Stimulated activated CD4-positive, alpha-beta T cell treated with anti-CD3 and anti-CD28 coated beads, Interleukin-15, amount 100 ng/mL, for 24 hours (primary cell): Measurements from ENCODE around the gene TSHZ2.
"Not testable (repeated sequence)": the region's sequence is repeated elsewhere in the genome, so short reads cannot be mapped to it uniquely, and the experiment has no call there.

Experiments used
- DNase-seq: peaks from one replicate; pipeline ENCODE4 v3.0.0-alpha.2; 2020

TSHZ2 gene

DNA sequence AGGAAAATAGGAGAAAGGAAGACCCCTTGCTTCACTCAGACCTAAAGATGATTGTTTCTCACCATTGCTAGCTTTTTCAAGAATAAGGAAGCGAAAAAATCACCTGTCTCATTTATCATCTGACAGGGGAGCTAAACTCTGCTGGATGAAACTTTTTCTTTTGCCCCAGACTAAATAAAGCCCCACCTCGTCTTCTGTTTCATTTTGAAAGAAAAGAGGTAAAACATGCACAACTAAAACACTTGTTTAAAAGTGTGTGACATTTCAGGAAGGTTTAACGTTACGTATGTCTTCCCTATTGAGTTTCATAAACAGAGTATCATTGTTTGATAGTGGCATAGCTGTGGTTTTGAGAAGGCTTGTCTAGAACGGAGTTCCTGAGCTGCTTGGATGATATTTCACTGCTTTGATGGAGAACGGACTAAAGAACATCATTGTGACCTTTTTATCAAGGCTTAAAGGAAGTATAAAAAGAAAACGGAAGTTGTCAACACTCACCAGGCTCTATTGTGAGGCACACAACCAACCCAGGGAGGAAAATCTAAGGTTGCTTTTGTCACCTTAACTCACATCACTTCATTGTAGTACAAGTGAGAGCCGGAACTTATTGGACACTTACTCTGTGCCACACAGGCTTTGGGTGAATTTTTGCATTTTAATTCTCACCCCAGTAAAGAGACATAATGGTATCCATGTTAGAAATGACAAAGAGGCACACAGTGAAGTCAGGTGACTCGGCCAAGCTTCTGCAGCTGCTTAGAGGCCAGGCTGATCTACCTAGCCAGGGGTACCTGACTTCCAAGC, 29.5 kb downstream of the TSHZ2 start:
- DNase-seq = peak; percentile 30

DNA sequence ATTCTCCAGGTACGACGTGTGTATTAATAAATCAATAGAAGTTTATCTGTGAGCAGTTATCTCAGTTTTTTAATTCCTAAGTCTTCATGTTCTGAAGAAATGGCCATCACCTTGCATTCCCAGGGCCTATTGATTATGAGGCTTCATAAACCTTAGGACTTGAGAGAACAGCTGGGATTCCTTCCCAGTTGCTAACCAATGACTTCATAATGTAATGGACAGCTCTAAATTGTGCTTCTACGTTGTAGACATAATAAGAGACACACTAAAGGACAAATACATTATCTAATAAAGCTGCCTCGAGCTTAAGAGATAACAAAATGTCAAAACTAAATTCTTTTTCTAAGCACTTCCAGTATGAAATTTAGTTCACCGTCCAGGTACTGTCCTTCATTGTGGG, 30.6 kb downstream of the TSHZ2 start:
- DNase-seq = no peak

DNA sequence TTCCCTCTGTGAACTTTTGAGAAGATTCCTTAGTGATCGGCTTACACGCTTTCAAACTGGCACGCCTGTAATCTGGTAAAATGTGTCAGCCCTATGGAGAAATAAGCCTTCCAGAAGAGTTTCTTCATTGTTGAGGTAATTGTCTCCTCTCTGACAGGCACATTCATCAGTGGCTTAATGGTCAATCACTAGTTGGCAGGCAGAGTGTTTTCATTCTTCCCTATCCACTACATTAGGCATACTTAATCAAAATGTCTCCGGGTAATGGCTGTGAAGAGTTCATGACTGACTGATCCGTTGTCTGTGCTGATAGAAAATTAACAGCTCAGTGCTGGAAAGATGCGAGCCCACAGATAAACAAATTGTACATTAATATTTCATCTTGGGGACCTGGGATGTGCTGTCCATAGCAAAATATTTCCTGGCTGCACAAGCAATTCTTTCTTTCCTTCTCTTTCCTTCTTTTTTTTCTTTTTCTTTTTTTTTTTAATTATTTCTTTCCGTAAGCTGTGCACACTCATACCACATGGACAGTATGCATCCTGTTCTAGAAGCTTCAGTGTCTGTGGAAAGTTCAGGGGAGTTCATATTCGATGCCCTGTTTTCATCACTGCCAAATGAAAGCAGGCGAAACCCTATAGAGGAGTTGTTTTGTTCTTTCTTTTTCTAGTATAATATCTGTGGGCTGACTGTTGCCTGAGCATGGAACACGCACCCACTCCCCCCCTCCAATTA, 31.4 kb downstream of the TSHZ2 start:
- no peak for DNase-seq

DNA sequence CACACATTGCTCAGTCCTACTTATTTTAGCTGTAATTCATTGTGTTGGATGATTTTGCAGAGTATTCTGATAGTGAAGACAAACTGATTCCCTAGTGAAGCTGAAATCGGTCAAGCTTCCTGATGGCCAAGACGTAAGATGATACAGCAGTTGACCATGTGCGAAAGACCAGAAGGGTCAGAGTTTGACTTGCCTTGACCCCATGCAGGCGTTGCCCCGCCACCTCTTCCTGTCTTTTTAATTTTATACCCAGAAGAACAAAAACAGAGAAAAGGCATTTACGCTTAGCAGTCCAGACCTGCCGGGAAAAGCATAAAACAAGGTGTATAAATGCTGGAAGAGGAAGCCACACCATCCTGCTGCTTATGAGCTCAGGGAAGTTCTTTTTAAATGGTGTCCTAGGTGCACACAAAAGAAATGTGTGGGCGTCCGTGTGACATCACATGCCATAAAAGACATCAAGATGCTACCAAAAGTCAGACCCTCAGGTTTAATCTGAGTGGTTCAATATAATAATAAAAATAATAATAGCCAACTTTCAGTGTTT, 32.2 kb downstream of the TSHZ2 start:
- no peak for DNase-seq

DNA sequence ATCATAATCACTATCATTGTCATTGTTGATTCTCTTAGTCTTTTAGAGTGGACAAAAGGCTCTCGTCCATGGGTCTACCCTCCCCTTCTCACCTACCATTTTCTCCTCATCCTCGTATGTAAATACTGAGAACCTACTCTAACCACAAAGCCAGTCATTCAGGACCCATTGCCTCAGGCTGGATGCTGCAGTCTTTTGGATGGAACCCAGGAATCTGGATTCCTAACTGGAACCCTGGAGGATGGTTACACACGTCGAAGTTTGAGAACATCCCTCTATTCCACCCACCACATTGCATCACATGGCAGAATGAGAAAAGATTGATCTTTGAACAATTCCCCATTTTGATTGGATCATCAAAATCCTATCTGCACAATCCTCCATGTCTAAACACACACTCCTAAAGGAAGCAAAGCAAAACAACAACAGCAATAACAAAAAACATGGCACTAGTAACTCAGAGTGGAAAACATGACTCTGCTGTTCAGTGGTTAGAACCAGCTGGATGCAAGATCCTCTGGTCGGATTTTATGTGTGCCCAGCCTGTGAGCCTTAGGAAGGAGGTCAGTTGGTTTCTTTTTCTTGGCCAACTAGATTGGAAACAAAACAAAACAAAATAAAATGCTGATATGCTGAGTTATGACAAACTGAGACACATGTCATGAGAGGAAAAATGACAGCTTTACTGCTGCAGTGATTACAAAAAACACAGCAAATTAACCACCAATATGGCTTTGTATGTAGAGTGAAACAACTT, 38.0 kb downstream of the TSHZ2 start:
- no peak for DNase-seq

DNA sequence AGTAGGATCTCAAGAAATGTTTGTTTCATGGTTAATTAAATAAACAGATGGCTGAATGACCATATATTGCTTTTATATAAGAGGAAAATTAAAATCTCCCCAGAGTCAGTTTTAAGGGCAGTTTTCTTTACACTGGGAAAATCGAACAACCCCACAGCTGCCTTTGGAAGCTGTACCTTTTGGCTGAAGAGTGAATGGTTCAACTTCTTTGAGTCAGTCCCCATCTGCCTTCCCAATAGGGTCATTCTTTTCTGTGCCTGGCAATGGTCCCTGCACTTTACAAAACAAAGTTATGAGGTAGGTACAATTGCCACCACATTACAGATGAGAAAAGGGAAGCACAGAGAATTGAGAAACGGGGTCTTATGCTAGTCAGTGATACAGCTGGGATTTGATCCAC, 39.5 kb downstream of the TSHZ2 start:
- DNase-seq = no peak

DNA sequence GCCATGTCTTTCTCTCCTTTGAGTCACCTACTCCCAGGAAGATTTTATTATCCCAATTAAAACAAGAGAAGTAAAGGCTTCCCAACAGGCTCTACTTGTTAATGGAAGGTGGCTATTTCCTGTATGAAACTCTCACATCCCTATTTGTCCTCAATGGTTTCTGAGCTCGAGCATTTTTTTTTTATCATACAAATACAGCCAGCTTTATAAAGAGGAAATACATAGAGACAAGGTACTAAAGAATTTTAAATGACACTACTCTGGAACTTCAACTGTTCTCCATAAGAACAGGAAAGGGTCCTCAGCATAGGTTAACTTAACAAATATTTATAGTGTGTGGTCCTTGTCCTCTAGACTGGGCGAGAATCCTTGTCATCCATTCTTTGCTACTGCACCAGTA, 41.0 kb downstream of the TSHZ2 start:
- no peak for DNase-seq

DNA sequence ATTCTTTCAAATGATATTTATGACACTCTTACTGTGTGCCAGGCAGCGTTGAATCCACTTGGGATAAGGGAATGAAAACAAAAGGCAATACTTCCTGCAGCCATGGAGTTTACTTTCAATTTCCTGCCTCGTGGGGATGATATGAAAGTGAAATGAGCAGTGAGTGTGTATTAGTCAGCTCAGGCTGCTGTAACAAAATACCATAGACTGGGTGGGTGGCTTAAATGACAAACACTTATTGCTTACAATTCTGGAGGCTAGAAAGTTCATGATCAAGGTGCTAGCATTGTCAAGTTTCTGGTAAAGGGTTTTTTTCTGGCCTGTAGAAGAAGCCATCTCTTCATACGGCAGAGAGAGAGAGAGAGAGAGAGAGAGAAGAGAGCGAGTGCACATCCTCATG, 41.7 kb downstream of the TSHZ2 start:
- DNase-seq = no peak

DNA sequence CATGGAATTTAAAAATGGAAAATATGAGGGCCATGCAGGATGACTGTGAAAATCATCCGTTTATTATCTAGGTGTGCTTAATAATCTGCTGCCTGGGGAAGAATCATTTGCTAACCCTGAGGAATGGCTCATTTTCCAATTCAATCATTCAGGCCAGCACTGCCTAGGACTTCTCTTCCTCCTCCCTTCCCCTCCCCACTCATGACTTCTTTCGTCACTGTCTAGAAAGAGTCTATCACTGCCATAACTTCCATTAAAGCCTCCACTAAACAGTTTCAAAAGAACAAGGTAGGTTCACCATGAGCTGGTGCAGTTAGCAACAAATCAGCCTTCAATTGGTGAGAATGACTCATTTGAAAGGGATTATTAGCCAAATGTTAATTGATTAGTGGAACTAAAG, 43.9 kb downstream of the TSHZ2 start:
- no peak for DNase-seq

DNA sequence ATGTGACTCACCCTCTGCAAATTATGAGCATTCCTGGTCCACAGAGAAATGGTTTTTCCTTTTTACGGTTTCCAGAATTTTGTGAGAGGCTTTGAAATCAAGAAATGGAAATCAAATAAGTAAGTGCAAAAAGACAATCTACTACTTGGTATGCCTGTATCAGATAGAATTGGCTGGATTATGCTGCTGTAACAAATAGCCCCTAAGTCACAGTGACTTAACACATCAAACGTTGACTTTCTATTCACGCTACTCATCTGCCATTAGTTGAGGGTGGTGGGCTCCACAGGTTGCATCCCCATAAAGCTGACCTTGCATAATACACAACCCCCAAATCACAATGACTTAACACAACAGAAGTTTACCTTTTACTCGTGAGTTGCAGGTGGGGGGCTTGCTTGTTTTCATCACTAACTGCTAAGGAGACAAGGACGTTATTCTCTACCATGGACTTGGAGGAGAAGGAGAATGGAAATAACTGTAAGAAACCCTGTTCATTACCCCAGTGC, 44.4 kb downstream of the TSHZ2 start:
- DNase-seq = no peak

DNA sequence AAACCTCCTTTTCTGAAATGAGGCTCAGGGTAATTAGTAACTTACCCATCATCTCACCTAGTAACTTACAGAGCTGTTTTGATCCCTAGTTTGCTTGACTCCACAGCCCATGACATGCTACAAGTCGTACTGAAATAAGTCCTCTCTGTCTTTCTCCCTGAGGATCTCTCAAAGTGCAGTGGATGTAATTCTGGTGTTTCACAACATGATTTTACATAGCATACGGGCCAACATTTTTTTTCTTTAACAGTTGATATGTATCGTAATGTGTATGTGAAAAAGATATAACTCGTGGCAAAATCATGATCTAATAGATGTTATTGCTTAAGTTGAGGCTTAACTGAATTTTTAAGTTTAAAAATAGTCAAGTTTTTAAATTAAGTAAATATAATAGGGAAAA, 45.0 kb downstream of the TSHZ2 start:
- no peak for DNase-seq

DNA sequence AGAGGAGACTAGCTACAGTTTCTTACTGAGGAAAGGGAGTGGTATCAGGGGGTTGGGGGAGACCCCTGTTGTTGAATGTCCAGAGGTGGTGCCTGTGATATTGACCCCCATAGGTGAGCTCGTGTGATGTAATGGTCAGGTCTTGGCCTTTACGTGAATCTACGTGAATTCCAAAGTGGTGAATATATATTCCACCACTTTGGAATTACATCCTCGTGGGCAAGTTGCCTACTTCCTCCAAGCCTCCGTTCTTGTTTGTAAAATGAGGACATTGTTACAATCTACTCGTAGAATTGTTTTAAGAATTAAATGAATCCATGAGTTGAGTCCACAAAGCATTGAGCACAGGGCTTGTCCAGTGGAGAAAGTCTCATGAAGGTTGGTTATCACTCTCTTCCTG, 47.3 kb downstream of the TSHZ2 start:
- DNase-seq = no peak

DNA sequence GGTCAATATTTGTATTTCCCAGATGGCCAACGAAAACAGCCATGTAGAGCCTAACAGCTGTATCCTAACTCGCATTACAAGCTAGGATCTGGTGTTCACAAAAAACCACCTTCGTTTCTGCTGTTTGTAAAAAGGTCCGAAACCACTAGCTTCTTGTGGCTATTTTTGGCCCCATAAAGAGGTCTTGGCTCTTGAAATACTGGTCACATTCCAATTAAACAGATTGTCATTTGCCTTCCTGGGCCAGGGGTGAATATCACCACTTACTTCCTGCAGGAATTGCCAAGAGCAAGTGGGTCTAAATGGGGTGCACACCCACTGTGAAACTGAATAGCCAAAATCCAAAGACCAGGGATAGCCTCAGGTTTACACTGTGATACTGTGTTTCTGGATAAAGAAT, 48.2 kb downstream of the TSHZ2 start:
- no peak for DNase-seq

DNA sequence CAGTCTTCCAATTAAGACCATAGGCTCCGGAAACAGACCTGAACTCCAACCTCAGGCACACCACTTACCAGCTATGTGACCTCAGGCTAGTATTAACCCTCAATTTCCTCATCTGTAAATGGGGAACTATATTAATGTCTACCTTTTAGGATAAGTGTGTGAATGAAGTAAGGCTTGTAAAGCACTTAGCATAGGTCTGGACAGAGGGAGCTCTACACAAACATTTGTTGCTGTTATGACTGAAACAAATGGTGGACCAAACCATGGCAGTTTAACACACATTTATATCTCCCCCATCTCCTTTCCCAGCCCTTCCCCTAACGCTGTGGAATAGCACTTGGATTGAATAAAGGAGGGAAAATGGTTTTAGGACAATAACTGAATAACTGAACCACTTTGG, 48.7 kb downstream of the TSHZ2 start:
- DNase-seq = no peak

DNA sequence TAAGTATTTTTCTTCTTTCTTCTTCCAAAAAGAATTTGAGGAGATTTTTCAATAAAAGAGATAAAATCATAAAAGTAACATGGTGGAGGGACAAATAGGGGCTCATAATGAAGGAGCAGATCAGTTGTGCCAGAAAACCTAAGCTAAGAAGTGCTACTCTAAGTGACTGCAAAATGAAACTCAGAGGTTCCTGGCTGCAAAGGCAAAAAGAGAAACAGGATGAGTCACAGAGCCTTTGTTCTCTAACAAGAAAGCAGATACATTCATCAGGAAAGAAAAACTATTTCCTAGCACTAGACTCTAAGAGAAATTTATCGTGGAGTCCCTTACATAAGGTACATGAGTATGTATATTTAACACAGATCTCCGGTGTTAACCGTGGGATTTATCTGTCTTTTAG, 49.8 kb downstream of the TSHZ2 start:
- peak; percentile 24 for DNase-seq

DNA sequence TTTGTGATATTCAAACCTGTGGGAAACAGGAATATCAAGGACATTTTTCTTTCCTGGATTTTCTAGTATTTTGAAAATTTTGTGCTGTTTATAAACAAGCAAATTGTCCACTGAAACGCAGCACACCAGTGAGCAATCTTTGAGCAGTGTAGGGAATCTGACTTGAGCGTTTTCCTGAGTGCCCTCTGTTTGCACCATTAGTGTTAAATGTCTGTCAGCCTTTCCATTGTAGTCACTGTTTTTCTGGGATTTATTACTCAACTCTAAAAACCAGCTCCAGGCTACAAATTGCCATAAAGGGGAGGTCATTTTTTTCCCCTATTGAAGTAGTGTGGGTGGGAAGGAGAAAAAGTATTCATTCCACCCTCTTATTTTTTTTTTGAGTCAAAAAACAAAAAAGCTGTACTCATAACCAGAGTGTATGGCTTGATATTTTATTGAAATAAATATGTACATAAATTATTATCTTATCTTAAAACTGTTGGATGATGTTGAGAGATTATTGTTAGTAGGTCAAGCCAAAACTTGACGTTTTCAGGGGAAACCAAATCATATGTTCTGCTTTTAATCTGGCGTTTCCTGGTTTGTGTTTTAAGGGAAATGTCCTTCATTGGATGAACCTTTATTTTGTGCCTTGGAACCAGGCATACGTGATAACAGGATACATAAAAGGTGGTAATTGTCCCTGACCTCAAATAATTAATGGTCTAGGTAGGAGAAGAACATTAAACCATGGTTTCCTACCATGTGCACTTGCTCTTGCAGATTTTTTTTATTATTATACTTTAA, 51.8 kb downstream of the TSHZ2 start:
- DNase-seq = no peak

DNA sequence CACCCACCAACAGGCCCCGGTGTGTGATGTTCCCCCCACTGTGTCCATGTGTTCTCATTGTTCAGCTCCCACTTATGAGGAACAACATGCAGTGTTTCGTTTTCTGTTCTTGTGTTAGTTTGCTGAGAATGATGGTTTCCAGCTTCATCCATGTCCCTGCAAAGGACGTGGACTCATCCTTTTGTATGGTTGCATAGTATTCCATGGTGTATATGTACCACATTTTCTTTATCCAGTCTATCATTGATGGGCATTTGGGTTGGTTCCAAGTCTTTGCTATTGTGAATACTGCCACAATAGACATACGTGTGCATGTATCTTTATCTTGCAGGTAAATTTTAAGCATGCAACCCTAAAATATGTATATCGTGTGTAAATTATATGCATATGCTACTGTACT, 52.5 kb downstream of the TSHZ2 start:
- DNase-seq = not testable (repeated sequence)

DNA sequence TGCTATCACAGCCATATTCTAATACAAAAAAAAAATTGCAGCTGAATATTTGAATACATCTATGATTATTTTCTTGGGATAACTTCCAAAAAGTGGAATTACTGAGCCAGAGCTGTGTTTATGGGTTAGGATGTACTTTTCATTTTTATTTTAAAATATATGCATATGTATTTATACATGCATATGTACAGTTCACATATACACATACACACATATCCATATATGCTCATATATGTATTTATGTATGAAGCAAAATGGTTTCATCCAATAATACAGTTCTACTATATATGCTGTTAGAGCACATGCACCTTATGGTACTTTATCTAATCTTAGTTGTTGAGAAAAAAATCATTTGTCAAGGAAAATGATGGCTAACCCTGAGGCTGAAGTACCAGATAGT, 54.9 kb downstream of the TSHZ2 start:
- DNase-seq = no peak

DNA sequence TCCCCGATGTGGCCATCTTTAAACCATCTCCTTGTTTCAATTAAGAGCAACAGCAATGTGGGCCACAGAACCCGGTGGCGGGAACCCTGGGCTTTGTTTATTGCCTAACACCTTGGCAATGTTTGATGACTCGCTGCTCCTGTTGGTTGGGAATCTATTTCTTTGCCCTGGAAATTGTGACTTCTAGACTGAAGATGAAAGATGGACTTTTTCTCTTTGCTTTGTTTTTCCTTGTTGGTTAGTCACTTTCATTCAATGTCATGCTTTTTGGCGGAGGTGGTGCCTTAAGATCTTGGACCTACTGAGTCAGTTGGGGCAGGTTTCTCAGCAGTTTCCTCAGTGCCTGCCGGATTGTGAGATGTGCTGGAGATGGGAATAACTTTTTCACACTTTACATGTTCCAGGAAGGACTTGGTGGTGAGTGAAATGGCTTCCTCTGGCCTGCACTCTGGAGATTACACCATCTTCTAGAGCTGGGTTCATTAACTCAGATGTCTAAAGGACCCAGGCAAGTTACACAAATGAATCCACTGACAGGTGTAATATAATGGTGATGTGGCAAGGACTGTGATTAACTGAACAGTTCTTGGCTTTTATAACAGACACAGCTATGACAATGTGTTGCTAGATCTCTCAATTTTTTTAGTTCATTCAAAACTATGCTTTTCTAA, 56.3 kb downstream of the TSHZ2 start:
- DNase-seq = peak; percentile 70

DNA sequence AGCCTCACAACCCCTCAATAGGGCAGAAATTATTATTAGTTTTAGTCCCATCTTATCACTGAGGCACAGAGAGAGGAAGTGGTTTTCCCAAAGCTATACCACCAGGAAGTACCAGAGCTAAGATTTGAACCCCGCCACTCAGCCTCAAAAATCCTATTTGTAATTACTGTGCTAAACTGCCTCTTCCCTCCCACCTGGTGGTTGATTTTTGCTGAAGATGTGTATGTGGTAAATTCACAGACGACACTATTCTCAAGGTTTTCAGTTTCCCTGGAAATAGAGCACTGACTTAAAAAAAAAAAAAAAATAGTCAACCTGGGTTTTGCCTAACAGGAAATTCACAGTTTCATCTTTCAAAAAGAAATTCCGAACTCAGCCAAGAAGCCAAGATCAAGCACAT, 57.9 kb downstream of the TSHZ2 start:
- peak; percentile 21 for DNase-seq

DNA sequence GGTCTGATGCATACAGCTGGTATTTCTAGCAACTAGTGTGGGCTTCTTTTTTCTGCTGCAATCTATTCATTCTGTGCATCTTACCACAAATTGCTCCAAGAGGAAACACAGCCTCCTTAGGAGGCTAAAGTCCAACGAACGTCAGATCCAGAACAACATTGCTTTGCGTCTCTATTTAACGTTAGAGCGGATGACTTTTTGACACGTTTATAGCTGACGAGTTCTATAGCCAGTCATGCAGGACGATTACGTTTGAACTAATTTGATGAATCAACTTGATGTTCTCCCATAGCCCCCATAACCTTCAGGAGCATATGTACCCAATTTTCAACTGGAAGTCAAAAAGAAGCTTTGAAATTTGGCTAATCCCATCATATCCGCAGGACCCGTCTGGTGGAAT, 59.9 kb downstream of the TSHZ2 start:
- DNase-seq = no peak

DNA sequence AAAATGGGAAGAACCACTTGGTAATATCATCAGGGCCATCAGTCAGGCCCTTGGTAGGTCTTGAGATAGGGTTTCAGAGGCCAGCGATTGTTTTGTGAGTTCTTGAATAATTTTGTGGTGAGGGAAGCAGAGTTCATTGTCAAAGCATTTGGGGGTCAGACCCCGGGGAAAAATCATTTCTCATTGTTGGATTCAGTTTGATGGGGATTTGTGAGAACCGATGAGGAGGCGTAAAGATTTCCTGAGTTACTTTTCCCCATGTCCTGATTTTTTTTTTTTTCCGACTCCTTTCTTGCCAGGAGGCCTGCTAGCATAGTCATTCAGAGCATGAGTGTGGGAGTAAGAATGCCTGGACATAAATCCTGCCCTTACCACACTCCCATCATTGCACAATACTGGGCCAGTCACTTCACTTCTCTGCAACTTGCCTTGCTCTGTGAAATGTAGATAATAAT, 60.3 kb downstream of the TSHZ2 start:
- DNase-seq = no peak
